HEK293 (cell line): ENCODE measurements around the gene DCC.

ENCODE experiments used
- CTCF ChIA-PET: fragments of 350-600 bp; formaldehyde crosslinking; extraction: SDS; loops from one replicate; lab custom pipeline; 2021; ENCODE audit warnings: antibody characterized with exemption; lab: Yijun Ruan, JAX
- POLR2A ChIA-PET: fragments of 300-600 bp; formaldehyde crosslinking; extraction: SDS; loops from one replicate; lab custom pipeline; 2020; ENCODE audit warnings: antibody characterized with exemption, inconsistent platforms; lab: Yijun Ruan, JAX
- H3K27ac ChIP-seq: fragments of 200-500 bp; sonication (Bioruptor generic); 2 replicates; pipeline ENCODE4 v1.5.1; 2014; ENCODE audit warnings: low read depth, low read length, control low read depth, inconsistent platforms; ENCODE audit errors: extremely low read depth
- H3K36me3 ChIP-seq, 2 experiments: fragments of 200-500 bp in 1 of 2; sonication (Bioruptor generic) in 1 of 2; 1 replicate in 1 of 2; 2 replicates in 1 of 2; pipeline ENCODE4 v1.5.1; 2014 to 2017; ENCODE audit warnings: inconsistent platforms in 2 of 2, low read length in 2 of 2; ENCODE audit not compliant: control insufficient read depth in 2 of 2, insufficient read depth in 1 of 2
- H3K4me1 ChIP-seq: fragments of 200-500 bp; sonication (Bioruptor generic); 2 replicates; pipeline ENCODE4 v1.5.1; 2014; ENCODE audit warnings: mild to moderate bottlenecking, low read length, inconsistent platforms; ENCODE audit not compliant: control insufficient read depth, insufficient read depth
- H3K4me3 ChIP-seq: 2 replicates; pipeline ENCODE4 v1.5.1; 2011; ENCODE audit warnings: low read depth, mild to moderate bottlenecking, control low read depth, low read length, moderate library complexity
- H3K9me3 ChIP-seq: fragments of 200-500 bp; sonication (Bioruptor generic); 2 replicates; pipeline ENCODE4 v1.5.1; 2014; ENCODE audit warnings: low read depth, low read length, inconsistent platforms; ENCODE audit not compliant: control insufficient read depth, insufficient read depth
- GLI4 ChIP-seq: fragments of 450-650 bp; formaldehyde crosslinking; IDR thresholded peaks from 2 replicates; pipeline ENCODE4 v1.5.1; 2016; ENCODE audit warnings: missing biosample characterization, missing genetic modification characterization
- HOXC10 ChIP-seq: sonication (generic); formaldehyde crosslinking; IDR thresholded peaks from 2 replicates; pipeline ENCODE4 v1.8.1; 2023; ENCODE audit warnings: mild to moderate bottlenecking, missing genetic modification reagents
- KLF10 ChIP-seq: fragments of 450-650 bp; IDR thresholded peaks from 2 replicates; pipeline ENCODE4 v1.5.1; 2018; ENCODE audit warnings: missing biosample characterization, mild to moderate bottlenecking, missing genetic modification characterization
- KLF17 ChIP-seq: fragments of 450-650 bp; formaldehyde crosslinking; IDR thresholded peaks from 2 replicates; pipeline ENCODE4 v1.5.1; 2016; ENCODE audit warnings: missing biosample characterization, missing genetic modification characterization
- PRDM1 ChIP-seq: fragments of 450-650 bp; formaldehyde crosslinking; IDR thresholded peaks from 2 replicates; pipeline ENCODE4; 2016; ENCODE audit warnings: missing biosample characterization, missing genetic modification characterization
- RBAK ChIP-seq: fragments of 450-650 bp; formaldehyde crosslinking; IDR thresholded peaks from 2 replicates; pipeline ENCODE4 v1.5.1; 2016; ENCODE audit warnings: missing biosample characterization, missing genetic modification characterization
- SCRT2 ChIP-seq: fragments of 450-650 bp; formaldehyde crosslinking; IDR thresholded peaks from 2 replicates; pipeline ENCODE4 v1.5.1; 2016; ENCODE audit warnings: missing biosample characterization, missing genetic modification characterization
- SP7 ChIP-seq: fragments of 450-650 bp; formaldehyde crosslinking; IDR thresholded peaks from 2 replicates; pipeline ENCODE4 v1.5.1; 2016; ENCODE audit warnings: missing biosample characterization, missing genetic modification characterization
- YY2 ChIP-seq: fragments of 450-650 bp; formaldehyde crosslinking; IDR thresholded peaks from 2 replicates; pipeline ENCODE4 v1.5.1; 2016; ENCODE audit warnings: missing biosample characterization, missing genetic modification characterization
- ZBTB1 ChIP-seq: fragments of 450-650 bp; formaldehyde crosslinking; IDR thresholded peaks from 2 replicates; pipeline ENCODE4 v1.5.1; 2016; ENCODE audit warnings: missing biosample characterization, missing genetic modification characterization
- ZBTB21 ChIP-seq: fragments of 450-650 bp; formaldehyde crosslinking; IDR thresholded peaks from 2 replicates; pipeline ENCODE4 v1.5.1; 2017; ENCODE audit warnings: missing biosample characterization, missing genetic modification characterization
- ZBTB7A ChIP-seq: fragments of 450-650 bp; formaldehyde crosslinking; IDR thresholded peaks from 2 replicates; pipeline ENCODE4 v1.5.1; 2016; ENCODE audit warnings: low read depth, missing biosample characterization, missing genetic modification characterization
- ZNF132 ChIP-seq: fragments of 450-650 bp; formaldehyde crosslinking; IDR thresholded peaks from 2 replicates; pipeline ENCODE4 v1.5.1; 2017; ENCODE audit warnings: missing biosample characterization, missing genetic modification characterization, borderline replicate concordance
- ZNF155 ChIP-seq: fragments of 450-650 bp; formaldehyde crosslinking; IDR thresholded peaks from 2 replicates; pipeline ENCODE4 v1.5.1; 2016; ENCODE audit warnings: missing biosample characterization, missing genetic modification characterization
- ZNF366 ChIP-seq: fragments of 450-650 bp; formaldehyde crosslinking; conservative IDR thresholded peaks from 2 replicates; pipeline ENCODE4 v1.5.1; 2016; ENCODE audit warnings: missing biosample characterization, missing genetic modification characterization
- ZNF426 ChIP-seq: fragments of 450-650 bp; formaldehyde crosslinking; IDR thresholded peaks from 2 replicates; pipeline ENCODE4 v1.5.1; 2017; ENCODE audit warnings: missing biosample characterization, missing genetic modification characterization, mild to moderate bottlenecking, inconsistent platforms, moderate library complexity
- ZNF48 ChIP-seq: fragments of 450-650 bp; formaldehyde crosslinking; IDR thresholded peaks from 2 replicates; pipeline ENCODE4 v1.5.1; 2016; ENCODE audit warnings: missing biosample characterization, missing genetic modification characterization
- ZNF529 ChIP-seq: fragments of 450-650 bp; formaldehyde crosslinking; IDR thresholded peaks from 2 replicates; pipeline ENCODE4 v1.5.1; 2017; ENCODE audit warnings: missing genetic modification characterization, missing biosample characterization; ENCODE audit not compliant: insufficient replicate concordance
- ZNF560 ChIP-seq: fragments of 450-650 bp; formaldehyde crosslinking; IDR thresholded peaks from 2 replicates; pipeline ENCODE4 v1.5.1; 2017; ENCODE audit warnings: missing biosample characterization, missing genetic modification characterization, borderline replicate concordance
- ZNF571 ChIP-seq: fragments of 450-650 bp; formaldehyde crosslinking; IDR thresholded peaks from 2 replicates; pipeline ENCODE4 v1.5.0; 2017; ENCODE audit warnings: missing biosample characterization, missing genetic modification characterization
- ZNF707 ChIP-seq: fragments of 450-650 bp; formaldehyde crosslinking; IDR thresholded peaks from 2 replicates; pipeline ENCODE4 v1.5.1; 2016; ENCODE audit warnings: missing biosample characterization, missing genetic modification characterization
- ZNF747 ChIP-seq: fragments of 450-650 bp; formaldehyde crosslinking; IDR thresholded peaks from 2 replicates; pipeline ENCODE4 v1.5.1; 2016; ENCODE audit warnings: missing biosample characterization, missing genetic modification characterization
- ZNF768 ChIP-seq: fragments of 450-650 bp; formaldehyde crosslinking; IDR thresholded peaks from 2 replicates; pipeline ENCODE4 v1.5.1; 2018; ENCODE audit warnings: missing biosample characterization, mild to moderate bottlenecking, missing genetic modification characterization
- ZNF776 ChIP-seq: fragments of 450-650 bp; formaldehyde crosslinking; IDR thresholded peaks from 2 replicates; pipeline ENCODE4 v1.5.0; 2017; ENCODE audit warnings: missing biosample characterization, missing genetic modification characterization, borderline replicate concordance
- ZNF785 ChIP-seq: fragments of 450-650 bp; formaldehyde crosslinking; IDR thresholded peaks from 2 replicates; pipeline ENCODE4 v1.5.1; 2016; ENCODE audit warnings: missing biosample characterization, missing genetic modification characterization
- TF ChIP-seq, protein P1 (sequence below): fragments of 450-650 bp; formaldehyde crosslinking; IDR thresholded peaks from 2 replicates; pipeline ENCODE4 v1.5.1; 2016; ENCODE audit warnings: missing biosample characterization, missing genetic modification characterization
- TF ChIP-seq, protein P2 (sequence below): fragments of 450-650 bp; formaldehyde crosslinking; IDR thresholded peaks from 2 replicates; pipeline ENCODE4 v1.5.1; 2016; ENCODE audit warnings: missing biosample characterization, missing genetic modification characterization
- TF ChIP-seq, protein P3 (sequence below): fragments of 450-650 bp; formaldehyde crosslinking; IDR thresholded peaks from 2 replicates; pipeline ENCODE4 v1.5.1; 2016; ENCODE audit warnings: missing biosample characterization, missing genetic modification characterization

DCC gene

GRCh38 chr18:53408271-53408670, 1068.3 kb downstream of the DCC start:
- Histone ChIP-seq H3K4me1 (no peaks in the 10 kb centered on the region), H3K9me3 (no peaks in the 10 kb centered on the region), H3K27ac (no peak overlapping the region), H3K4me3 (no peak overlapping the region), H3K36me3 (no peaks in the 10 kb centered on the region)
- CTCF ChIA-PET: interaction anchor here (0.9 kb wide), 1 partner anchor 155 kb away, joined by 3 read pairs; no protein-coding TSS in a partner anchor
- TF ChIP-seq ZBTB7A (tag by site-specific recombination) (no peak), ZNF48 (tag by site-specific recombination) (no peak), ZNF560 (tag by site-specific recombination) (no peak)
- POLR2A ChIA-PET: no interaction called here

- Histone ChIP-seq H3K27ac (no peak overlapping the region), H3K4me1 (no peaks in the 10 kb centered on the region), H3K9me3 (no peaks in the 10 kb centered on the region), H3K36me3 (no peaks in the 10 kb centered on the region), H3K4me3 (no peak overlapping the region)
- CTCF ChIA-PET: no interaction called here
- TF ChIP-seq ZNF776 (tag by site-specific recombination) (no peak), ZNF785 (tag by site-specific recombination) (no peak), GLI4 (no peak), HOXC10 (CRISPR knock-in tag) (no peak), PRDM1 (no peak), YY2 (tag by site-specific recombination) (no peak), ZNF132 (no peak), KLF17 (tag by site-specific recombination) (no peak), SCRT2 (tag by site-specific recombination) (no peak), ZNF747 (tag by site-specific recombination) (no peak), ZNF768 (tag by site-specific recombination) (no peak), KLF10 (tag by site-specific recombination) (no peak)
- POLR2A ChIA-PET: no interaction called here
These were observed 1071.5 kb downstream of the DCC start for GRCh38 chr18:53411511-53411910.

DNA sequence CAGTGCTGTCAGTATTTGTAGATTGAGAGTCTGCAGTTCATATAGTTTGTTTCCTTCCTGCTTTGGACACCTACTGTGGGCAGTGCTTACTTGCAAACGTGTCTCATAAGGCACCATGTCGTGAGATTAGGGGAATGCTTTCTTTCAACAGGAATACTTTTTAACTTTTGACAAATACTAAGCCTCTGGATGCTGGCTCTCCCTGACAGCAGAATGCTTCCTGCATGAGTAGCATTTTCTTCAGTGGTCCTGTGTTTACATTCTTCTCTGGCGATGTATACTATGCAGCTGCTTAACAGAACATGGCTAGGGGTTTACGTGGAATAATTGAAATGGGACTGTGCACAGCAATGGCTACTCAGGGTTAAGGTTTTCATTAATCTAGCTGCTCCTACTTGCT, 1077.0 kb downstream of the DCC start:
- no peak for TF ChIP-seq RBAK (tag by site-specific recombination)
- TF ChIP-seq ZNF571 (tag by site-specific recombination): no peak
- TF ChIP-seq ZNF426: no peak
- no peak for TF ChIP-seq ZBTB21 (tag by site-specific recombination)
- TF ChIP-seq ZNF707 (tag by site-specific recombination): no peak
- no peak for TF ChIP-seq ZNF155
- no peak for TF ChIP-seq ZNF529
- TF ChIP-seq, protein P1, sequence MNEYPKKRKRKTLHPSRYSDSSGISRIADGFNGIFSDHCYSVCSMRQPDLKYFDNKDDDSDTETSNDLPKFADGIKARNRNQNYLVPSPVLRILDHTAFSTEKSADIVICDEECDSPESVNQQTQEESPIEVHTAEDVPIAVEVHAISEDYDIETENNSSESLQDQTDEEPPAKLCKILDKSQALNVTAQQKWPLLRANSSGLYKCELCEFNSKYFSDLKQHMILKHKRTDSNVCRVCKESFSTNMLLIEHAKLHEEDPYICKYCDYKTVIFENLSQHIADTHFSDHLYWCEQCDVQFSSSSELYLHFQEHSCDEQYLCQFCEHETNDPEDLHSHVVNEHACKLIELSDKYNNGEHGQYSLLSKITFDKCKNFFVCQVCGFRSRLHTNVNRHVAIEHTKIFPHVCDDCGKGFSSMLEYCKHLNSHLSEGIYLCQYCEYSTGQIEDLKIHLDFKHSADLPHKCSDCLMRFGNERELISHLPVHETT (tag by site-specific recombination): no peak
- TF ChIP-seq, protein P2, sequence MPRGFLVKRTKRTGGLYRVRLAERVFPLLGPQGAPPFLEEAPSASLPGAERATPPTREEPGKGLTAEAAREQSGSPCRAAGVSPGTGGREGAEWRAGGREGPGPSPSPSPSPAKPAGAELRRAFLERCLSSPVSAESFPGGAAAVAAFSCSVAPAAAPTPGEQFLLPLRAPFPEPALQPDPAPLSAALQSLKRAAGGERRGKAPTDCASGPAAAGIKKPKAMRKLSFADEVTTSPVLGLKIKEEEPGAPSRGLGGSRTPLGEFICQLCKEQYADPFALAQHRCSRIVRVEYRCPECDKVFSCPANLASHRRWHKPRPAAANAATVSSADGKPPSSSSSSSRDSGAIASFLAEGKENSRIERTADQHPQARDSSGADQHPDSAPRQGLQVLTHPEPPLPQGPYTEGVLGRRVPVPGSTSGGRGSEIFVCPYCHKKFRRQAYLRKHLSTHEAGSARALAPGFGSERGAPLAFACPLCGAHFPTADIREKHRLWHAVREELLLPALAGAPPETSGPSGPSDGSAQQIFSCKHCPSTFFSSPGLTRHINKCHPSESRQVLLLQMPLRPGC: no peak
- no peak for TF ChIP-seq SP7
- no peak for TF ChIP-seq ZBTB1 (tag by site-specific recombination)
- TF ChIP-seq ZNF785 (tag by site-specific recombination): no peak
- no peak for TF ChIP-seq ZNF366
- TF ChIP-seq, protein P3, sequence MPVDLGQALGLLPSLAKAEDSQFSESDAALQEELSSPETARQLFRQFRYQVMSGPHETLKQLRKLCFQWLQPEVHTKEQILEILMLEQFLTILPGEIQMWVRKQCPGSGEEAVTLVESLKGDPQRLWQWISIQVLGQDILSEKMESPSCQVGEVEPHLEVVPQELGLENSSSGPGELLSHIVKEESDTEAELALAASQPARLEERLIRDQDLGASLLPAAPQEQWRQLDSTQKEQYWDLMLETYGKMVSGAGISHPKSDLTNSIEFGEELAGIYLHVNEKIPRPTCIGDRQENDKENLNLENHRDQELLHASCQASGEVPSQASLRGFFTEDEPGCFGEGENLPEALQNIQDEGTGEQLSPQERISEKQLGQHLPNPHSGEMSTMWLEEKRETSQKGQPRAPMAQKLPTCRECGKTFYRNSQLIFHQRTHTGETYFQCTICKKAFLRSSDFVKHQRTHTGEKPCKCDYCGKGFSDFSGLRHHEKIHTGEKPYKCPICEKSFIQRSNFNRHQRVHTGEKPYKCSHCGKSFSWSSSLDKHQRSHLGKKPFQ (tag by site-specific recombination): no peak
- H3K4me3 ChIP-seq: no peak overlapping the region
- H3K4me1 ChIP-seq: no peaks in the 10 kb centered on the region
- ChIA-PET CTCF (interaction anchor here (1.4 kb wide), 1 partner anchor 37 kb away, joined by 4 read pairs; no protein-coding TSS in a partner anchor), POLR2A (no interaction called here)
- H3K27ac ChIP-seq: no peak overlapping the region
- no peaks in the 10 kb centered on the region for H3K36me3 ChIP-seq
- no peaks in the 10 kb centered on the region for H3K9me3 ChIP-seq
